Uterus (tissue), 2 donors: ENCODE data around the gene ANKMY2.

ENCODE experiments used
- CTCF ChIP-seq, 4 experiments: fragments of 200-600 bp in 2 of 4; fragments of 450-650 bp in 2 of 4; sonication (generic) in 2 of 4; IDR thresholded peaks; one replicate each; pipeline ENCODE4 v1.5.1; 2016 to 2019; ENCODE audit warnings: antibody characterized with exemption in 4 of 4, mild to moderate bottlenecking in 2 of 4, moderate library complexity in 1 of 4
- POLR2A ChIP-seq, 2 donors: fragments of 450-650 bp; IDR thresholded peaks; one replicate each; pipeline ENCODE4 v1.6.1; 2016; ENCODE audit warnings: antibody characterized with exemption in 2 of 2, mild to moderate bottlenecking in 1 of 2, moderate library complexity in 1 of 2

GRCh38 chr7:16668978-16669377 is 23.4 kb upstream of the ANKMY2 start:
- TF ChIP-seq CTCF (IDR thresholded peaks at IDR 0.05) (no peak), POLR2A (IDR thresholded peaks at IDR 0.05) (no peak)
